ENCODE results near the gene CLCN6.

CLCN6 gene

GRCh38 chr1:11770011-11770410 lies 36.0 kb upstream of the CLCN6 start:
- POLR2A ChIA-PET: no interaction called here
- CTCF ChIA-PET: interaction anchor here (0.8 kb wide), 1 partner anchor 120 kb away, joined by 4 read pairs; no protein-coding TSS in a partner anchor
- no peak for TF ChIP-seq LEF1 (IDR thresholded peaks at IDR 0.05; ENCODE audit: borderline replicate concordance)
- no peak for DNase-seq (ENCODE audit: extremely low spot score)

- TF ChIP-seq FOXA1 (IDR thresholded peaks at IDR 0.05) (no peak), NFRKB (IDR thresholded peaks at IDR 0.05) (no peak), PKNOX1 (IDR thresholded peaks at IDR 0.05) (no peak)
- POLR2A ChIA-PET: interaction anchor here (0.7 to 1.1 kb wide), 2 partner anchors 16 to 208 kb away, joined by 3 read pairs; partner anchors contain the start of gene MFN2
- CTCF ChIA-PET: interaction anchor here (0.8 kb wide), 1 partner anchor 14 kb away, joined by 3 read pairs; no protein-coding TSS in a partner anchor
- DNase-seq (ENCODE audit: extremely low spot score): no peak
These were observed 34.4 kb upstream of the CLCN6 start for GRCh38 chr1:11771481-11772043.

DNA sequence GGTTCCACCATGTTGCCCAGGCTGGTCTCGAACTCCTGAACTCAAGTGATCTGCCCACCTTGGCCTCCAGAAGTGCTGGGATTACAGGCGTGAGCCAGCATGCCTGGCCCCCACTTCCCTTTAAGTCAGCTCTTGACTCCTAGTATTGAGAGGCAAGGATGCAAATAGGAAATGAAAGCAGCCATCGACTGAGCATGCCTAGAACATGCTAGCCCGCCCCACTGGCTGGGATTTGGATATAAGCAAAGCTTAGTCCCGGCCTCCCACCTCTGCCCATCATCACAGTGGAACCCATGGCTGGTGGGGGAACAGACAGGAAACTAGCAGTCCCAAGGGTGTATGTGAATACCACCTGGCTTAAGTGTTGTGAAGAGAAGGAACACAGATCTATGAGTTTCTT lies 33.5 kb upstream of the CLCN6 start:
- CTCF ChIA-PET: no interaction called here
- DNase-seq (ENCODE audit: extremely low spot score): no peak
- POLR2A ChIA-PET: interaction anchor here (1.1 kb wide), 1 partner anchor 208 kb away, joined by 3 read pairs; the partner anchor contains the start of gene MFN2
- TF ChIP-seq ZNF384 (IDR thresholded peaks at IDR 0.05): no peak
- TF ChIP-seq PKNOX1 (IDR thresholded peaks at IDR 0.05): no peak
- no peak for TF ChIP-seq BHLHE40 (IDR thresholded peaks at IDR 0.05; ENCODE audit: borderline replicate concordance)
- no peak for TF ChIP-seq FOXK2 (IDR thresholded peaks at IDR 0.05)
- TF ChIP-seq ELF4 (IDR thresholded peaks at IDR 0.05): no peak
- no peak for TF ChIP-seq CTBP1 (IDR thresholded peaks at IDR 0.05; ENCODE audit: borderline replicate concordance)
- TF ChIP-seq FOXA1 (IDR thresholded peaks at IDR 0.05): no peak
- TF ChIP-seq HDGF (IDR thresholded peaks at IDR 0.05; ENCODE audit: borderline replicate concordance): no peak
- no peak for TF ChIP-seq SP1 (IDR thresholded peaks at IDR 0.05)
- no peak for TF ChIP-seq TARDBP (IDR thresholded peaks at IDR 0.05)

DNA sequence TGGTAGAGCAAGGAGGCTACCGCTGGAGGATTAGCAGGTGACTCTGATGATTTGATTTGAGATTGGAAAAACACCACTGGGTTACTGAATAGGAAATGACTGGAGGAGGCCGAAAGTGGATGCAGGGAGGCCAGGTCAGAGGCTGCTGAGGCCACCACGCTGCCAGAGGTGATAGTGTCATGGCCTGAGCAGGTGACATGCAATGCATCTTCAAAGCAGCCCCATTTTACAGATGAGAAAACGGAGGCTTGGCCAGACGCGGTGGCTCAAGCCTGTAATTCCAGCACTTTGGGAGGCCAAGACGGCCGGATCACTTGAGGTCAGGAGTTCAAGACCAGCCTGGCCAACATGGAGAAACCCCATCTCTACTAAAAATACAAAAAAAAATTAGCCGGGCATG lies 31.2 kb upstream of the CLCN6 start:
- ChIA-PET CTCF (no interaction called here), POLR2A (no interaction called here)
- TF ChIP-seq TARDBP (IDR thresholded peaks at IDR 0.05): no peak
- TF ChIP-seq HDGF (IDR thresholded peaks at IDR 0.05; ENCODE audit: borderline replicate concordance): no peak
- TF ChIP-seq BHLHE40 (IDR thresholded peaks at IDR 0.05; ENCODE audit: borderline replicate concordance): no peak
- TF ChIP-seq FOXK2 (IDR thresholded peaks at IDR 0.05): no peak
- no peak for TF ChIP-seq LEF1 (IDR thresholded peaks at IDR 0.05; ENCODE audit: borderline replicate concordance)
- TF ChIP-seq CTBP1 (IDR thresholded peaks at IDR 0.05; ENCODE audit: borderline replicate concordance): no peak
- DNase-seq (ENCODE audit: extremely low spot score): no peak

GRCh38 chr1:11777658-11778322 lies 28.2 kb upstream of the CLCN6 start:
- no peak for TF ChIP-seq ARNT (IDR thresholded peaks at IDR 0.05)
- TF ChIP-seq NFRKB (IDR thresholded peaks at IDR 0.05): no peak
- no peak for TF ChIP-seq TARDBP (IDR thresholded peaks at IDR 0.05)
- TF ChIP-seq FOXM1 (IDR thresholded peaks at IDR 0.05; ENCODE audit: borderline replicate concordance): no peak
- TF ChIP-seq SP1 (IDR thresholded peaks at IDR 0.05): no peak
- TF ChIP-seq HDGF (IDR thresholded peaks at IDR 0.05; ENCODE audit: borderline replicate concordance): no peak
- TF ChIP-seq L3MBTL2 (conservative IDR thresholded peaks at IDR 0.05): no peak
- TF ChIP-seq ELF4 (IDR thresholded peaks at IDR 0.05): no peak
- TF ChIP-seq SUZ12 (IDR thresholded peaks at IDR 0.05): no peak
- TF ChIP-seq FOXK2 (IDR thresholded peaks at IDR 0.05): no peak
- no peak for TF ChIP-seq ZNF384 (IDR thresholded peaks at IDR 0.05)
- TF ChIP-seq FOXA1 (IDR thresholded peaks at IDR 0.05): no peak
- POLR2A ChIA-PET: interaction anchor here (0.5 kb wide), 1 partner anchor 449 kb away, joined by 3 read pairs; no protein-coding TSS in a partner anchor
- CTCF ChIA-PET: no interaction called here
- no peak for DNase-seq (ENCODE audit: extremely low spot score)

DNA sequence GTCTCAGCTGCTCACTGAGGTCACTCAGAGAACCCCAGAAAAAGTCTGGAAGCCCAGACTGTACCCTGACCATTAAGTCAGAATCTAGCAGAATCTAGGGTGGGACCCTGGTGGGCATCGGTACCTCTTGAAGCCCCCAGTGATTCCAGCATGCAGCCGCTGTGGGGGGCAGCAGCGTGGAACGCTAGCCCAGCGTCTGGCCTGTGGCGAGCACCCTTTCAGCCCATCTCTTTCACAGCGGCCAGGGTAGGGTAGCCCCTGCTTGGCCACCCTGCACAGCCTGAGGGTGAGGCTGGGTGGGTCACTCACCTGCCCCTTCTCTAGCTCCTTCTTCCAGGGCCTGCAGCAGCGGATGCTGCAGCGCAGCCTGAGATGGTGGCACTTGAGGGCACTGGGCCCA lies 27.7 kb upstream of the CLCN6 start:
- no peak for DNase-seq (ENCODE audit: extremely low spot score)
- ChIA-PET POLR2A (no interaction called here), CTCF (no interaction called here)
- no peak for TF ChIP-seq BHLHE40 (IDR thresholded peaks at IDR 0.05; ENCODE audit: borderline replicate concordance)
- TF ChIP-seq ELF4 (IDR thresholded peaks at IDR 0.05): no peak
- TF ChIP-seq HDGF (IDR thresholded peaks at IDR 0.05; ENCODE audit: borderline replicate concordance): no peak
- no peak for TF ChIP-seq SUZ12 (IDR thresholded peaks at IDR 0.05)
- TF ChIP-seq FOXA1 (IDR thresholded peaks at IDR 0.05): no peak

DNA sequence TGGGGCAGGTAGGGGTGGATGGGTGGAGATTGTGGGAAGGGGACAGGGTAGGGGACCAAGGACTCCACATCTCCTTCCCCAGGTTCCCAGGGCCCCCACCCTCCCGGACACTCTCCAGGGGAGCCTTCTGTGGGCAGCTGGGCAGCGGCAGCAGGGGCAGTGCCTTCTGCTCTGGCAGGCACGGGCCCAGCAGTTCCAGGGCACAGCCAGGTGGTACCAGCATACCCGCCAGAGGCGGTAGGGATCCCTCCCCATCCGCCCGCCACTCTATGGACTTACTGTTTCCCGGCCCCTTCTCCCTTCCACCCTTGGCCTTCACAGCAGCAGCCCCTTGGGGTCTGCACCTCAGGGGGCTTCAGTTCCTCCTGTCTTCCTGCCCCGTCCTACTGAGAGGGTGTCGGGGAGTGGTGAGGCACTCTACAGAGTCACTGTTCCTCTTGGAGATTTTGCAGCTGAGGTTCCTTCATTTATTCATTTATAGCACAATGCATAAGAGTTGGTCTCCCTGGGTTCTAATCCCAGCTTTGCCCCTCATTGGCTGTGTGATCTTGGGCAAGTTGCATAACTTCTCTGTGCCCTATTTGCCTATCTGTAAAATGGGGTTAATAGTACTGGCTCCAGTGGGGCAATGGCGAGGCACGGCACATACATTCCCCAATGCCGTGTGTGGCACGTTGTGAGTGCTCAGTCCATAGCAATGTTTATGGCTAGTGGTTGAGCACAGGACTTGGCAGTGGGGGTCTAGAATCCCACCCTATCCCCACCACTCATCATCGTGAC lies 27.0 kb upstream of the CLCN6 start:
- TF ChIP-seq NFRKB (IDR thresholded peaks at IDR 0.05): no peak
- no peak for TF ChIP-seq HDGF (IDR thresholded peaks at IDR 0.05; ENCODE audit: borderline replicate concordance)
- no peak for TF ChIP-seq FOXM1 (IDR thresholded peaks at IDR 0.05; ENCODE audit: borderline replicate concordance)
- TF ChIP-seq SUZ12 (IDR thresholded peaks at IDR 0.05): no peak
- no peak for TF ChIP-seq TARDBP (IDR thresholded peaks at IDR 0.05)
- TF ChIP-seq FOXK2 (IDR thresholded peaks at IDR 0.05): no peak
- TF ChIP-seq BHLHE40 (IDR thresholded peaks at IDR 0.05; ENCODE audit: borderline replicate concordance): no peak
- TF ChIP-seq FOXA1 (IDR thresholded peaks at IDR 0.05): no peak
- TF ChIP-seq ELF4 (IDR thresholded peaks at IDR 0.05): no peak
- no peak for TF ChIP-seq SP1 (IDR thresholded peaks at IDR 0.05)
- no peak for TF ChIP-seq ZNF384 (IDR thresholded peaks at IDR 0.05)
- ChIA-PET POLR2A (no interaction called here), CTCF (no interaction called here)
- DNase-seq (ENCODE audit: extremely low spot score): no peak

Measured in HEK293T (cell line).